MG63 (cell line): ENCODE results near the gene NME3. TPM values are rescaled to one million over a fixed set of nuclear protein-coding genes. Genes with fewer than 3 reads are reported as not detected.
"Not testable (repeated sequence)": the region's sequence is repeated elsewhere in the genome, so short reads cannot be mapped to it uniquely, and the experiment has no call there.

Source experiments
- DNase-seq: peaks from one replicate; pipeline ENCODE4 v3.0.0-alpha.2; 2020
- H3K27me3 ChIP-seq: fragments of 250-450 bp; sonication (Bioruptor Pico); 2 replicates; pipeline ENCODE4 v1.5.1; 2020; ENCODE audit warnings: mild to moderate bottlenecking, moderate library complexity
- H3K36me3 ChIP-seq: fragments of 250-450 bp; sonication (Bioruptor Pico); 2 replicates; pipeline ENCODE4 v1.5.1; 2020; ENCODE audit warnings: mild to moderate bottlenecking, moderate library complexity
- H3K4me3 ChIP-seq: fragments of 250-450 bp; sonication (Bioruptor Pico); 2 replicates; pipeline ENCODE4 v1.5.1; 2020; ENCODE audit warnings: mild to moderate bottlenecking, moderate library complexity
- H3K9me3 ChIP-seq: fragments of 250-450 bp; sonication (Bioruptor Pico); 2 replicates; pipeline ENCODE4 v1.5.1; 2020; ENCODE audit warnings: mild to moderate bottlenecking, moderate library complexity
- total RNA-seq: library from RNA; depleted of rRNA; stranded (reverse); fragments of >200 nt; shearing (Covaris generic); gene quantifications from 2 replicates; pipeline ENCODE4 v1.2.3, GENCODE V29; 2014; ENCODE audit warnings: low replicate concordance

The NME3 gene
- total RNA-seq, 1 experiment from 2014 or later: 0.46 TPM

- Histone ChIP-seq H3K4me3 (no peak overlapping the region), H3K9me3 (no peaks in the 10 kb centered on the region), H3K27me3 (no peaks in the 10 kb centered on the region), H3K36me3 (peaks cover 66% of the 10 kb centered on the region)
- DNase-seq: no peak
These were observed 23.4 kb downstream of the NME3 start for GRCh38 chr16:1747934-1748333.

- Histone ChIP-seq H3K27me3 (no peaks in the 10 kb centered on the region), H3K4me3 (no peak overlapping the region), H3K9me3 (no peaks in the 10 kb centered on the region), H3K36me3 (peaks cover 58% of the 10 kb centered on the region)
- DNase-seq: no peak
These were observed 24.6 kb downstream of the NME3 start for GRCh38 chr16:1746693-1747195.

- peak; percentile 87 for DNase-seq
- Histone ChIP-seq H3K9me3 (no peaks in the 10 kb centered on the region), H3K4me3 (no peak overlapping the region), H3K36me3 (peaks cover 55% of the 10 kb centered on the region), H3K27me3 (no peaks in the 10 kb centered on the region)
These were observed 25.2 kb downstream of the NME3 start for GRCh38 chr16:1745900-1746692.

GRCh38 chr16:1745181-1745899, 26.0 kb downstream of the NME3 start:
- DNase-seq: peak; percentile 71
- Histone ChIP-seq H3K27me3 (no peaks in the 10 kb centered on the region), H3K9me3 (no peaks in the 10 kb centered on the region), H3K36me3 (peaks cover 56% of the 10 kb centered on the region), H3K4me3 (no peak overlapping the region)

GRCh38 chr16:1744338-1744840, 27.0 kb downstream of the NME3 start:
- no peaks in the 10 kb centered on the region for H3K9me3 ChIP-seq
- H3K27me3 ChIP-seq: no peaks in the 10 kb centered on the region
- H3K4me3 ChIP-seq: no peak overlapping the region
- no peak for DNase-seq
- peaks cover 52% of the 10 kb centered on the region for H3K36me3 ChIP-seq

GRCh38 chr16:1743376-1744337, 27.7 kb downstream of the NME3 start:
- no peak overlapping the region for H3K4me3 ChIP-seq
- DNase-seq: no peak
- H3K36me3 ChIP-seq: peaks cover 45% of the 10 kb centered on the region
- no peaks in the 10 kb centered on the region for H3K9me3 ChIP-seq
- H3K27me3 ChIP-seq: no peaks in the 10 kb centered on the region

GRCh38 chr16:1741553-1742165, 29.7 kb downstream of the NME3 start:
- DNase-seq: no peak
- Histone ChIP-seq H3K4me3 (no peak overlapping the region), H3K9me3 (no peaks in the 10 kb centered on the region), H3K36me3 (peaks cover 28% of the 10 kb centered on the region), H3K27me3 (no peaks in the 10 kb centered on the region)

- DNase-seq: no peak
- H3K9me3 ChIP-seq: no peaks in the 10 kb centered on the region
These were observed 30.4 kb downstream of the NME3 start for GRCh38 chr16:1740781-1741490.

GRCh38 chr16:1740234-1740633, 31.1 kb downstream of the NME3 start:
- H3K36me3 ChIP-seq: peaks cover 20% of the 10 kb centered on the region
- DNase-seq: no peak
- no peaks in the 10 kb centered on the region for H3K27me3 ChIP-seq
- H3K9me3 ChIP-seq: no peaks in the 10 kb centered on the region
- no peak overlapping the region for H3K4me3 ChIP-seq

More at GRCh38 chr16:1740781-1741490, 30.4 kb downstream of the NME3 start:
- Histone ChIP-seq H3K4me3 (no peak overlapping the region), H3K36me3 (peaks cover 27% of the 10 kb centered on the region), H3K27me3 (no peaks in the 10 kb centered on the region)

GRCh38 chr16:1734816-1735215, 36.5 kb downstream of the NME3 start:
- H3K27me3 ChIP-seq: no peaks in the 10 kb centered on the region
- no peak for DNase-seq
- no peak overlapping the region for H3K4me3 ChIP-seq
- peaks cover 39% of the 10 kb centered on the region for H3K36me3 ChIP-seq
- H3K9me3 ChIP-seq: peaks cover 6% of the 10 kb centered on the region; the same call in 1 of the 2 replicates

GRCh38 chr16:1734123-1734522, 37.2 kb downstream of the NME3 start:
- Histone ChIP-seq H3K9me3 (peaks cover 6% of the 10 kb centered on the region; the same call in 1 of the 2 replicates), H3K27me3 (no peaks in the 10 kb centered on the region), H3K36me3 (peaks cover 41% of the 10 kb centered on the region), H3K4me3 (no peak overlapping the region)
- no peak for DNase-seq

GRCh38 chr16:1732551-1732987, 38.8 kb downstream of the NME3 start:
- H3K36me3 ChIP-seq: peaks cover 52% of the 10 kb centered on the region

GRCh38 chr16:1732071-1732470, 39.3 kb downstream of the NME3 start:
- H3K36me3 ChIP-seq: peaks cover 54% of the 10 kb centered on the region
- no peak for DNase-seq

More at GRCh38 chr16:1732551-1732987, 38.8 kb downstream of the NME3 start:
- not testable (repeated sequence) for H3K4me3 ChIP-seq, H3K9me3 ChIP-seq, DNase-seq, H3K27me3 ChIP-seq

GRCh38 chr16:1731603-1732002, 39.7 kb downstream of the NME3 start:
- Histone ChIP-seq H3K36me3 (peaks cover 58% of the 10 kb centered on the region), H3K9me3 (peaks cover 6% of the 10 kb centered on the region; the same call in 1 of the 2 replicates), H3K4me3 (no peak overlapping the region), H3K27me3 (no peaks in the 10 kb centered on the region)
- no peak for DNase-seq

More at GRCh38 chr16:1732071-1732470, 39.3 kb downstream of the NME3 start:
- Histone ChIP-seq H3K4me3 (no peak overlapping the region), H3K27me3 (no peaks in the 10 kb centered on the region), H3K9me3 (peaks cover 6% of the 10 kb centered on the region; the same call in 1 of the 2 replicates)

GRCh38 chr16:1731073-1731472, 40.3 kb downstream of the NME3 start:
- H3K9me3 ChIP-seq: peaks cover 6% of the 10 kb centered on the region; the same call in 1 of the 2 replicates
- H3K36me3 ChIP-seq: peaks cover 62% of the 10 kb centered on the region
- no peak overlapping the region for H3K4me3 ChIP-seq
- DNase-seq: no peak
- H3K27me3 ChIP-seq: no peaks in the 10 kb centered on the region
